ENCODE results near the gene PGRMC2.

The PGRMC2 gene

DNA sequence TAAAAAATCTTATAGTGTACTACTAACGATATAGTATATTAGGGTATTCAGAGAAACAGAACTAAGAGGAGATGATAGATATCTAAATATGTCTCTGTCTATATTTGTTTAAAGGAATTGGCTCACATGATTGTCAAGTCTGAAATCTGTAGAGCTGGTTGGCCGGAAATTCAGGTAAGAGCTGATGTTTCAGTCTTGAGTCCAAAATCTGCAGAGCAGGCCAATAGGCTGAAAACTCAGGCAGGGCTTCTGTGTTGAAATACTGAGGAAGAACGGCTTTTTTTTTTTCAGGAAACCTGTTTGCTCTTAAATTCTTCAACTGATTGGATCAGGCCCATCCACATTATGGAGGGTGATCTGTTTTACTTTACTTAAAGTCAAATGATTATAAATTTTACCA, 31.7 kb downstream of the PGRMC2 start:
- Histone ChIP-seq H3K9me3 (ENCODE audit: control insufficient read depth, insufficient read depth, low read depth, low read length) (no peaks in the 10 kb centered on the region), H3K27ac (ENCODE audit: extremely low read depth, low read depth, low read length) (no peak overlapping the region), H3K36me3 (ENCODE audit: control insufficient read depth in 2 of 2, insufficient read depth in 1 of 2, low read length in 2 of 2) (no peaks in the 10 kb centered on the region), H3K4me1 (ENCODE audit: control insufficient read depth, insufficient read depth, low read length) (no peaks in the 10 kb centered on the region; the same call in 1 of the 2 replicates), H3K4me3 (ENCODE audit: low read depth, low read length) (no peak overlapping the region)
- TF ChIP-seq ZNF341 (tag by site-specific recombination; IDR thresholded peaks at IDR 0.05; ENCODE audit: low read depth) (no peak), ZFP3 (tag by site-specific recombination; IDR thresholded peaks at IDR 0.05; ENCODE audit: low read depth) (no peak), ZNF221 (tag by site-specific recombination; IDR thresholded peaks at IDR 0.05; ENCODE audit: borderline replicate concordance) (no peak), ZNF792 (tag by site-specific recombination; IDR thresholded peaks at IDR 0.05) (no peak), ZNF830 (tag by site-specific recombination; IDR thresholded peaks at IDR 0.05; ENCODE audit: low read depth) (no peak), ZIC2 (tag by site-specific recombination; IDR thresholded peaks at IDR 0.05) (no peak)
- TF ChIP-seq, protein P1, sequence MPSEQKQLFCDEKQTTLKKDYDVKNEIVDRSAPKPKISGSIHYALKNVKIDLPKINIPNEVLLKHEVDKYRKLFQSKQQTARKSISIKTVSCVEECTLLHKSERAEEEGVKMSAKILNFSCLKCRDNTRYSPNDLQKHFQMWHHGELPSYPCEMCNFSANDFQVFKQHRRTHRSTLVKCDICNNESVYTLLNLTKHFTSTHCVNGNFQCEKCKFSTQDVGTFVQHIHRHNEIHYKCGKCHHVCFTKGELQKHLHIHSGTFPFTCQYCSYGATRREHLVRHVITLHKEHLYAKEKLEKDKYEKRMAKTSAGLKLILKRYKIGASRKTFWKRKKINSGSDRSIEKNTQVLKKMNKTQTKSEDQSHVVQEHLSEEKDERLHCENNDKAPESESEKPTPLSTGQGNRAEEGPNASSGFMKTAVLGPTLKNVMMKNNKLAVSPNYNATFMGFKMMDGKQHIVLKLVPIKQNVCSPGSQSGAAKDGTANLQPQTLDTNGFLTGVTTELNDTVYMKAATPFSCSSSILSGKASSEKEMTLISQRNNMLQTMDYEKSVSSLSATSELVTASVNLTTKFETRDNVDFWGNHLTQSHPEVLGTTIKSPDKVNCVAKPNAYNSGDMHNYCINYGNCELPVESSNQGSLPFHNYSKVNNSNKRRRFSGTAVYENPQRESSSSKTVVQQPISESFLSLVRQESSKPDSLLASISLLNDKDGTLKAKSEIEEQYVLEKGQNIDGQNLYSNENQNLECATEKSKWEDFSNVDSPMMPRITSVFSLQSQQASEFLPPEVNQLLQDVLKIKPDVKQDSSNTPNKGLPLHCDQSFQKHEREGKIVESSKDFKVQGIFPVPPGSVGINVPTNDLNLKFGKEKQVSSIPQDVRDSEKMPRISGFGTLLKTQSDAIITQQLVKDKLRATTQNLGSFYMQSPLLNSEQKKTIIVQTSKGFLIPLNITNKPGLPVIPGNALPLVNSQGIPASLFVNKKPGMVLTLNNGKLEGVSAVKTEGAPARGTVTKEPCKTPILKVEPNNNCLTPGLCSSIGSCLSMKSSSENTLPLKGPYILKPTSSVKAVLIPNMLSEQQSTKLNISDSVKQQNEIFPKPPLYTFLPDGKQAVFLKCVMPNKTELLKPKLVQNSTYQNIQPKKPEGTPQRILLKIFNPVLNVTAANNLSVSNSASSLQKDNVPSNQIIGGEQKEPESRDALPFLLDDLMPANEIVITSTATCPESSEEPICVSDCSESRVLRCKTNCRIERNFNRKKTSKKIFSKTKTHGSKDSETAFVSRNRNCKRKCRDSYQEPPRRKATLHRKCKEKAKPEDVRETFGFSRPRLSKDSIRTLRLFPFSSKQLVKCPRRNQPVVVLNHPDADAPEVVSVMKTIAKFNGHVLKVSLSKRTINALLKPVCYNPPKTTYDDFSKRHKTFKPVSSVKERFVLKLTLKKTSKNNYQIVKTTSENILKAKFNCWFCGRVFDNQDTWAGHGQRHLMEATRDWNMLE (tag by site-specific recombination; conservative IDR thresholded peaks at IDR 0.05; ENCODE audit: low read depth), result no peak
- ChIA-PET CTCF (interaction anchor here (0.6 kb wide), 1 partner anchor 290 kb away, joined by 3 read pairs; no protein-coding TSS in a partner anchor), POLR2A (no interaction called here)

DNA sequence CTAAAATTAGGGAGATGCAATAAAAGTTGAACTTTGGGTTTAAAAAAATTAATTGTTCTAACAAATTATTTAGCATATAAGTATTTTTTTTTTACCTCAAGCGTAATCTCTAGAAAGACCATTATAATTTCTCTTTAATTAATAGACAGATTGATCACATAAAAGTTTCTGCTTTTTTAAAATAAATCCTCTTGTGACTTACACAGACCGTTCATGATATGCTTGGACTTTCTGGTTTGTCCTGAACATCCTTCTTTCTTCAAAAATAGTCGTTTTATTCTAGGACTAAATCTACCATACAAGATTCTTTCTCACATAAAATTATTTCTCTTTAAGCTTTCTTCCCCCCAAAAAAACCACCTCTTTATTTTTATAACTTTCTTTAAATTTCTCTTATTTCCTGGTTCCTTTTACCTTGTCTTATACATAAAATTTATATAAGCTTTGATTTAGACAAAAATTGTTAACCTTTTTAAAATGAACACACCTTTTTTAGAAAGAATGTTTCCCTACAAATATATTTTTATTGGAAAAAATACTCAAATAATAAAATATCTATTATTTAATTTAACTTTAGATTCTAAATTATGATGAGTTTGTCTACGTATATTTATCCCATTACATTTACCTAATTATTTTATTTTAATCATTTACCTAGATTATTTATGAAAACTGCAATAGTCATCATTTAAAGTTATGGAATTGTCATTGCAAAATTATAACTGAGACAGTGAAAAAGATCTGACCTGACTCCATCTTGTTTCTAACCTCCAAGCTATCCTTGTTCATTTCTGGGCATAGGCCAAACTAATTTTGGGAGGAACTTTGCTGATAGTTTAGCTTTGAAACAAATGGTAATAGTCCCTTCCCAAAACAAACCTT, 37.6 kb downstream of the PGRMC2 start:
- ChIA-PET CTCF (no interaction called here), POLR2A (no interaction called here)
- no peaks in the 10 kb centered on the region for H3K4me1 ChIP-seq (ENCODE audit: control insufficient read depth, insufficient read depth, low read length)
- no peaks in the 10 kb centered on the region for H3K9me3 ChIP-seq (ENCODE audit: control insufficient read depth, insufficient read depth, low read depth, low read length)
- no peak overlapping the region for H3K4me3 ChIP-seq (ENCODE audit: low read depth, low read length)
- H3K36me3 ChIP-seq (ENCODE audit: control insufficient read depth in 2 of 2, insufficient read depth in 1 of 2, low read length in 2 of 2), result no peaks in the 10 kb centered on the region
- no peak overlapping the region for H3K27ac ChIP-seq (ENCODE audit: extremely low read depth, low read depth, low read length)
- TF ChIP-seq, protein P2, sequence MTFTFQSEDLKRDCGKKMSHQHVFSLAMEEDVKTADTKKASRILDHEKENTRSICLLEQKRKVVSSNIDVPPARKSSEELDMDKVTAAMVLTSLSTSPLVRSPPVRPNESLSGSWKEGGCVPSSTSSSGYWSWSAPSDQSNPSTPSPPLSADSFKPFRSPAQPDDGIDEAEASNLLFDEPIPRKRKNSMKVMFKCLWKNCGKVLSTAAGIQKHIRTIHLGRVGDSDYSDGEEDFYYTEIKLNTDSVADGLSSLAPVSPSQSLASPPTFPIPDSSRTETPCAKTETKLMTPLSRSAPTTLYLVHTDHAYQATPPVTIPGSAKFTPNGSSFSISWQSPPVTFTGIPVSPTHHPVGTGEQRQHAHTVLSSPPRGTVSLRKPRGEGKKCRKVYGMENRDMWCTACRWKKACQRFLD (tag by site-specific recombination; IDR thresholded peaks at IDR 0.05), result no peak
- TF ChIP-seq SETDB1 (IDR thresholded peaks at IDR 0.05; ENCODE audit: insufficient read length, low read length), result peak; percentile 100
- TF ChIP-seq, protein P1 (tag by site-specific recombination; conservative IDR thresholded peaks at IDR 0.05; ENCODE audit: low read depth), result peak; percentile 47
- TF ChIP-seq SP7 (tag by site-specific recombination; IDR thresholded peaks at IDR 0.05), result no peak
- TF ChIP-seq TRIM28 (IDR thresholded peaks at IDR 0.05; ENCODE audit: borderline replicate concordance, low read length), result peak; percentile 96
- no peak for TF ChIP-seq ZNF560 (tag by site-specific recombination; IDR thresholded peaks at IDR 0.05; ENCODE audit: borderline replicate concordance)
- no peak for TF ChIP-seq ZNF23 (tag by site-specific recombination; IDR thresholded peaks at IDR 0.05; ENCODE audit: borderline replicate concordance)
- peak; percentile 65 for TF ChIP-seq ZNF510 (tag by site-specific recombination; IDR thresholded peaks at IDR 0.05; ENCODE audit: insufficient replicate concordance)
- TF ChIP-seq ZFP69B (tag by site-specific recombination; IDR thresholded peaks at IDR 0.05), result no peak
- TF ChIP-seq, protein P3, sequence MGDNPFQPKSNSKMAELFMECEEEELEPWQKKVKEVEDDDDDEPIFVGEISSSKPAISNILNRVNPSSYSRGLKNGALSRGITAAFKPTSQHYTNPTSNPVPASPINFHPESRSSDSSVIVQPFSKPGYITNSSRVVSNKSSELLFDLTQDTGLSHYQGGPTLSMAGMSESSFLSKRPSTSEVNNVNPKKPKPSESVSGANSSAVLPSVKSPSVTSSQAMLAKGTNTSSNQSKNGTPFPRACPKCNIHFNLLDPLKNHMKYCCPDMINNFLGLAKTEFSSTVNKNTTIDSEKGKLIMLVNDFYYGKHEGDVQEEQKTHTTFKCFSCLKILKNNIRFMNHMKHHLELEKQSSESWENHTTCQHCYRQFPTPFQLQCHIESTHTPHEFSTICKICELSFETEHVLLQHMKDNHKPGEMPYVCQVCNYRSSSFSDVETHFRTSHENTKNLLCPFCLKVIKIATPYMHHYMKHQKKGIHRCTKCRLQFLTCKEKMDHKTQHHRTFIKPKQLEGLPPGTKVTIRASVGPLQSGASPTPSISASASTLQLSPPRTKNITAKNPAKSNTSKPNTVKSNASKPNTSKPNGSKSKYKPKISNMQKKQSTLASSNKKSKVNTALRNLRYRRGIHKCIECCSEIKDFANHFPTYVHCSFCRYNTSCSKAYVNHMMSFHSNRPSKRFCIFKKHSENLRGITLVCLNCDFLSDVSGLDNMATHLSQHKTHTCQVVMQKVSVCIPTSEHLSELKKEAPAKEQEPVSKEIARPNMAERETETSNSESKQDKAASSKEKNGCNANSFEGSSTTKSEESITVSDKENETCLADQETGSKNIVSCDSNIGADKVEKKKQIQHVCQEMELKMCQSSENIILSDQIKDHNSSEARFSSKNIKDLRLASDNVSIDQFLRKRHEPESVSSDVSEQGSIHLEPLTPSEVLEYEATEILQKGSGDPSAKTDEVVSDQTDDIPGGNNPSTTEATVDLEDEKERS (tag by site-specific recombination; IDR thresholded peaks at IDR 0.05), result peak; percentile 65; the same call in 1 of the 2 replicates
- TF ChIP-seq, protein P4, sequence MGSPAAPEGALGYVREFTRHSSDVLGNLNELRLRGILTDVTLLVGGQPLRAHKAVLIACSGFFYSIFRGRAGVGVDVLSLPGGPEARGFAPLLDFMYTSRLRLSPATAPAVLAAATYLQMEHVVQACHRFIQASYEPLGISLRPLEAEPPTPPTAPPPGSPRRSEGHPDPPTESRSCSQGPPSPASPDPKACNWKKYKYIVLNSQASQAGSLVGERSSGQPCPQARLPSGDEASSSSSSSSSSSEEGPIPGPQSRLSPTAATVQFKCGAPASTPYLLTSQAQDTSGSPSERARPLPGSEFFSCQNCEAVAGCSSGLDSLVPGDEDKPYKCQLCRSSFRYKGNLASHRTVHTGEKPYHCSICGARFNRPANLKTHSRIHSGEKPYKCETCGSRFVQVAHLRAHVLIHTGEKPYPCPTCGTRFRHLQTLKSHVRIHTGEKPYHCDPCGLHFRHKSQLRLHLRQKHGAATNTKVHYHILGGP (tag by site-specific recombination; IDR thresholded peaks at IDR 0.05), result no peak
